Mucosa of stomach (tissue), 1 donor: ENCODE results near the gene OR5D18.

Experiments
- H3K27me3 ChIP-seq: one replicate; pipeline ENCODE4 v1.7.0; 2013; ENCODE audit warnings: mild to moderate bottlenecking, low read length; ENCODE audit not compliant: control insufficient read depth, insufficient read depth
- H3K36me3 ChIP-seq: one replicate; pipeline ENCODE4 v1.7.0; 2013; ENCODE audit warnings: low read length; ENCODE audit not compliant: control insufficient read depth, insufficient read depth
- H3K4me1 ChIP-seq: one replicate; pipeline ENCODE4 v1.7.0; 2013; ENCODE audit warnings: mild to moderate bottlenecking, low read length; ENCODE audit not compliant: control insufficient read depth, insufficient read depth
- H3K4me3 ChIP-seq: one replicate; pipeline ENCODE4 v1.7.0; 2013; ENCODE audit warnings: low read length
- H3K9ac ChIP-seq: one replicate; pipeline ENCODE4 v1.7.0; 2013; ENCODE audit warnings: mild to moderate bottlenecking, low read length, moderate library complexity
- H3K9me3 ChIP-seq: one replicate; pipeline ENCODE4 v1.7.0; 2013; ENCODE audit warnings: mild to moderate bottlenecking, low read length, moderate library complexity; ENCODE audit not compliant: control insufficient read depth
- donor health status: Pancreatic carcinoma.

OR5D18 gene

DNA sequence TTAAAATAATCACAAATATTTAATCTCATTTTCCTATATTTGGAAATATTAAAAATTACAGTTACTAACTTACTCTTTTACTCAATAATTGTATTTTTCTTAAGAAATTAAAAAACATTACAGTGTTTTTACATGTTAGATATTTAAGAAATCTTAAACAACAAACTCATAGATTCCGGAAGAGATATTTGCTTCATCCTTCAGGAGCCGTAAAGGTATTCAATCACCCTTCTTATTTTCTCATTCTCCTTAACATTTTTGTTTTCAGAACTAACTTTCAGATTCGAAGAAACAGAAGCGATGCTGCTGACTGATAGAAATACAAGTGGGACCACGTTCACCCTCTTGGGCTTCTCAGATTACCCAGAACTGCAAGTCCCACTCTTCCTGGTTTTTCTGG lies at the start of gene OR5D18:
OR5D18 (plus strand) TSS at position 301 of the 400 bp plus-strand sequence; CDS start at position 301, 0 bp downstream.
- no peaks in the 10 kb centered on the region for H3K4me1 ChIP-seq
- no peaks in the 10 kb centered on the region for H3K36me3 ChIP-seq
- no peak within 1 kb of the TSS for H3K4me3 ChIP-seq
- H3K9me3 ChIP-seq, result no peaks in the 10 kb centered on the region
- H3K27me3 ChIP-seq, result no peaks in the 10 kb centered on the region
- H3K9ac ChIP-seq, result no peak within 1 kb of the TSS

DNA sequence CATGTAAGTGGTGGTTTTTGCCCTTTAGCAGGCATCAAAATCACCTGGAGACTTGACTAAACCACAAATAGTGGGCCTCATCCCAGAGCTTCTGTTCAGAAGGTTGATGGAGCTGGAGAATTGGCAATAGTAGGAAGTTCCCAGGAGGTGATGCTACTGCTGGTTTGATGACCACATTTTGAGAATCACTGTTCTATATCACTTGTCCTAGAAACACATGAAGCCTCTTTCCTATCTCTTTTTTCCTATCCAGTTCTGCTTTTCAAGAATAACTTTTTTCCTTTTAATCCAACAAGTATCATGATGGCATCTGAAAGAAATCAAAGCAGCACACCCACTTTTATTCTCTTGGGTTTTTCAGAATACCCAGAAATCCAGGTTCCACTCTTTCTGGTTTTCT lies 46.3 kb upstream of the OR5D18 start, which contains the start of gene OR5D13:
OR5D13 (plus strand) TSS at position 301 of the 400 bp plus-strand sequence; CDS start at position 301, 0 bp downstream.
- Histone ChIP-seq H3K27me3 (no peaks in the 10 kb centered on the region), H3K9ac (no peak within 1 kb of the TSS), H3K36me3 (no peaks in the 10 kb centered on the region), H3K9me3 (no peaks in the 10 kb centered on the region), H3K4me1 (no peaks in the 10 kb centered on the region), H3K4me3 (no peak within 1 kb of the TSS)

- Histone ChIP-seq H3K27me3 (no peaks in the 10 kb centered on the region), H3K4me1 (no peaks in the 10 kb centered on the region), H3K9ac (no peak overlapping the region), H3K36me3 (no peaks in the 10 kb centered on the region), H3K9me3 (no peaks in the 10 kb centered on the region), H3K4me3 (no peak overlapping the region)
Measured at GRCh38 chr11:55791606-55792005, 27.8 kb upstream of the OR5D18 start.

- Histone ChIP-seq H3K27me3 (no peaks in the 10 kb centered on the region), H3K9ac (no peak overlapping the region), H3K4me3 (no peak overlapping the region), H3K36me3 (no peaks in the 10 kb centered on the region), H3K9me3 (no peaks in the 10 kb centered on the region), H3K4me1 (no peaks in the 10 kb centered on the region)
Measured at GRCh38 chr11:55793321-55793720, 26.1 kb upstream of the OR5D18 start.

GRCh38 chr11:55795256-55795655 lies 24.2 kb upstream of the OR5D18 start, which contains the start of gene OR5D14:
OR5D14 (plus strand) TSS chr11:55795556; CDS start chr11:55795556, 0 bp downstream.
- H3K4me3 ChIP-seq, result no peak within 1 kb of the TSS
- H3K9me3 ChIP-seq, result no peaks in the 10 kb centered on the region
- no peak within 1 kb of the TSS for H3K9ac ChIP-seq
- no peaks in the 10 kb centered on the region for H3K27me3 ChIP-seq
- H3K36me3 ChIP-seq, result no peaks in the 10 kb centered on the region
- no peaks in the 10 kb centered on the region for H3K4me1 ChIP-seq

DNA sequence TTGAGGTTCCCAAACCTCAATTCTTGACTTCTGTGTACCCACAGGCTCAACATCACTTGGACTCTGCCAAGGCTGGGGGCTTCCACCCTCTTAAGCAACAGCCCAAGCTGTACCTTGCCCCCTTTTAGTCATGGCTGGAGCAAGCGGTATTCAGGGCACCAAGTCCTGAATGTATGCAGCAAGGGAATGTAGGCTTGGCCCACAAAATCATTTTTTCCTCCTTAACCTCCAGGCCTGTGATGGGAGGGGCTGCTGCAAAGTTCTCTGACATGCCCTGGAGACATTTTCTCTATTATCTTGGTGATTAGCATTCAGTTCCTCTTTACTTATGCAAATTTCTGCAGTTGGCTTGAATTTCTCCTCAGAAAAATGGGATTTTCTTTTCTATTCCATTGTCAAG lies 13.2 kb upstream of the OR5D18 start:
- no peaks in the 10 kb centered on the region for H3K4me1 ChIP-seq
- no peak overlapping the region for H3K4me3 ChIP-seq
- H3K36me3 ChIP-seq, result no peaks in the 10 kb centered on the region
- H3K9ac ChIP-seq, result no peak overlapping the region
- H3K27me3 ChIP-seq, result no peaks in the 10 kb centered on the region
- H3K9me3 ChIP-seq, result no peaks in the 10 kb centered on the region

- H3K27me3 ChIP-seq, result no peaks in the 10 kb centered on the region
- no peak within 1 kb of the TSS for H3K4me3 ChIP-seq
- H3K4me1 ChIP-seq, result no peaks in the 10 kb centered on the region
- H3K36me3 ChIP-seq, result no peaks in the 10 kb centered on the region
- H3K9me3 ChIP-seq, result no peaks in the 10 kb centered on the region
- no peak within 1 kb of the TSS for H3K9ac ChIP-seq
Measured at GRCh38 chr11:55811067-55811466, 8.4 kb upstream of the OR5D18 start, which contains the start of gene OR5L1. OR5L1 (plus strand) TSS chr11:55811367; CDS start chr11:55811467, 100 bp downstream.

GRCh38 chr11:55826919-55827318 lies 7.5 kb downstream of the OR5D18 start, which contains the start of gene OR5L2:
OR5L2 (plus strand) TSS chr11:55827219; CDS start chr11:55827219, 0 bp downstream.
- H3K4me3 ChIP-seq, result no peak within 1 kb of the TSS
- H3K4me1 ChIP-seq, result no peaks in the 10 kb centered on the region
- H3K9me3 ChIP-seq, result no peaks in the 10 kb centered on the region
- H3K27me3 ChIP-seq, result no peaks in the 10 kb centered on the region
- H3K36me3 ChIP-seq, result no peaks in the 10 kb centered on the region
- no peak within 1 kb of the TSS for H3K9ac ChIP-seq

DNA sequence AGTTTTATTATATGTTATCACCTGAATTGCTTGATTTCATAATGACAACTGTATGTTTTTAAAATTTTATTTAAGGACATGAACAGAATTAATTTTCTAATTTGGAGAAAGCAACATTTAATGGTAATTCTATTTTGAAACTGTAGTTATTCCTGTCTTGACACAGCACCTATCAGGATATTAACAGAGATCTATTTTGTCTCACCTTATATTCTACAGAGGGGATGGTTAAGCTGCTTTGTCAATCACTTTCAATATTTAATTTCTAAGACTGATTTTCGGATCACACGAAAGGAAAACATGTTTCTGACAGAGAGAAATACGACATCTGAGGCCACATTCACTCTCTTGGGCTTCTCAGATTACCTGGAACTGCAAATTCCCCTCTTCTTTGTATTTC lies 19.0 kb downstream of the OR5D18 start, which contains the start of gene OR5D16:
OR5D16 (plus strand) TSS at position 301 of the 400 bp plus-strand sequence; CDS start at position 301, 0 bp downstream.
- Histone ChIP-seq H3K9me3 (no peaks in the 10 kb centered on the region), H3K27me3 (no peaks in the 10 kb centered on the region), H3K36me3 (no peaks in the 10 kb centered on the region), H3K4me3 (no peak within 1 kb of the TSS), H3K4me1 (no peaks in the 10 kb centered on the region), H3K9ac (no peak within 1 kb of the TSS)

GRCh38 chr11:55847453-55847852 lies 28.0 kb downstream of the OR5D18 start:
- H3K9ac ChIP-seq, result no peak overlapping the region
- no peak overlapping the region for H3K4me3 ChIP-seq
- no peaks in the 10 kb centered on the region for H3K36me3 ChIP-seq
- no peaks in the 10 kb centered on the region for H3K9me3 ChIP-seq
- no peaks in the 10 kb centered on the region for H3K27me3 ChIP-seq
- no peaks in the 10 kb centered on the region for H3K4me1 ChIP-seq

DNA sequence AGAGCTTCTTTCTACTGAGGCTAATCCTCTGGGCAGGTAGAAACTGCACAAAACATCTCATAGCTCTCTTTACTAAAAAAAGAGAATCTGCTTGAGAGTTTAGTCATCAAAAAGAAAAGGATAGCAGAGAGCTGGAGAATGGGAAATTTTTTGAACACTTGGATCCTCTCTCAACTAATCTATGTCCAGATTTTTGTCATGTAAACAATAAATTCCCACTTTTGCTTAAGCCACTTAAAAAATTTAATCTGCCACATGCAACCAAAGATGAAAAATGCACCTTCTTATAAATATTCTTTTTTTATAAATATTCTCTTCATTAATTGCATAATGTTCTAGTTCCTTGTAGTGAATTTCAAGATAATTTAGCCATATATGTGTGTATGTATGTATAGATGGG lies 29.6 kb downstream of the OR5D18 start:
- Histone ChIP-seq H3K4me1 (no peaks in the 10 kb centered on the region), H3K9ac (no peak overlapping the region), H3K27me3 (no peaks in the 10 kb centered on the region), H3K4me3 (no peak overlapping the region), H3K9me3 (no peaks in the 10 kb centered on the region), H3K36me3 (no peaks in the 10 kb centered on the region)

- H3K27me3 ChIP-seq, result no peaks in the 10 kb centered on the region
Measured at GRCh38 chr11:55852141-55852540, 32.7 kb downstream of the OR5D18 start.

GRCh38 chr11:55854704-55855103 lies 35.3 kb downstream of the OR5D18 start:
- Histone ChIP-seq H3K9me3 (no peaks in the 10 kb centered on the region), H3K36me3 (no peaks in the 10 kb centered on the region), H3K4me3 (no peak overlapping the region), H3K27me3 (no peaks in the 10 kb centered on the region), H3K4me1 (no peaks in the 10 kb centered on the region), H3K9ac (no peak overlapping the region)

More at GRCh38 chr11:55852141-55852540, 32.7 kb downstream of the OR5D18 start:
- no peak overlapping the region for H3K9ac ChIP-seq
- no peaks in the 10 kb centered on the region for H3K9me3 ChIP-seq
- no peak overlapping the region for H3K4me3 ChIP-seq
- H3K4me1 ChIP-seq, result no peaks in the 10 kb centered on the region
- no peaks in the 10 kb centered on the region for H3K36me3 ChIP-seq
